Stimulated activated CD8-positive, alpha-beta memory T cell treated with anti-CD3 and anti-CD28 coated beads, Interleukin-4, amount 100 ng/mL, for 1 hour (primary cell): ENCODE data around the gene ZEB1.

ENCODE experiments used
- DNase-seq, 2 donors: peaks; one replicate each; pipeline ENCODE4 v3.0.0-alpha.2; 2020; ENCODE audit warnings: low read depth in 2 of 2, low spot score in 1 of 2

The ZEB1 gene

GRCh38 chr10:31318854-31319601 is at the start of gene ZEB1:
ZEB1 (plus strand) TSS chr10:31319216; CDS start chr10:31319235, 19 bp downstream.
- DNase-seq: peak; percentile 64 to 80

DNA sequence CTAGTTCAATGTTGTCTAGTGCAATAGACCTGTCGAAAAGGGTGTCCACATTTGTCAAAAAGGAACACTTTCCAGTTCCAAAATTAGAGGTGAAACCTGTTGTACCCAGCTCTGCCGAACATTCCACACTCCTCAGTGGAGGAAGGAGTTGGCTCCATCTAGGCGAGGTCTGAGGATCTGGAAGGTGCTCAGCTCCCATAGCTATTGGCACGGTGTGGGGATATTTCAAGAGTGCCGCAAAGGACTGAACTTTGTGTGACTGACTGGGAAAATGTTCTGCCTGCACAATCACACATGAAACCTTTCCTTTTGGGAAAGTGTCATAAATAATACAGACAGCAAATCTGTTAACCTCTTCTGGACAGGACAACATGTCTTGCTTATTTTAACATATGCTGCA is 48.1 kb upstream of the ZEB1 start:
- no peak for DNase-seq

DNA sequence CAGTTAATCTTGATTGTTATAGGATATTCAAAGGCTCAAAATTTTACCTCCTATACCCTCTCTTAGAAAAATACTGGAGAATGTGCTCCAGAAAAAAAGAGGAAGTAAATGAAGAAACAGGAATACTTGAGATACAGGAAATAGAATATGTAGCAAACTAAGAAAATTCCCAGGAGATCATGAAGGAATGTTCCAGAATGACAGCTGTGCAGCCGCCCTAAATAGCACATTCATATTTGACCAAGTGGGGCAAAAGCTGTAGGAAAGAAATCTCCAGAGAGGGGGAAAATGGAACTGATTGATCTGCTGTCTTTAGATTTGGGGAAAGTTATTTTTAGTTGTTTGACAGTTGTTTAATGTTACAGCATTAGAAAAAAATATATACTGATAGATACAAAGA is 46.2 kb upstream of the ZEB1 start:
- DNase-seq: no peak

DNA sequence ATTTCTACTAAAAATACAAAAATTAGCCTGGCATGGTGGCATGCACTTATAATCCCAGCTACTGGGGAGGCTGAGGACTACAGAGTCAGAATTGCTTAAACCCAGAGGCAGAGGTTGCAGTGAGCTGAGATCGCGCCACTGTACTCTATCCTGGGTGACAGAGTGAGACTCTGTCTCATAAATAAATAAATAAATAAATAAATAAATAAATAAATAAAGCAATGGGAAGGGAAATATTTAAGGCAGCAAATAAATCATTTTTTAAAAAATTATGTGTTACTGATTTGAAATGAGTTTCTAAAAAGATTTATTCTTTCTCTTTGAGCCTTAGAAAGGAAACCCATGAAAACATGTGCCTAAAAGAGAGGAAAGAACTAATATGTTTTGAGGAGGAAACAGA is 45.2 kb upstream of the ZEB1 start:
- DNase-seq: no peak

GRCh38 chr10:31274310-31274709 is 44.7 kb upstream of the ZEB1 start:
- DNase-seq: no peak

DNA sequence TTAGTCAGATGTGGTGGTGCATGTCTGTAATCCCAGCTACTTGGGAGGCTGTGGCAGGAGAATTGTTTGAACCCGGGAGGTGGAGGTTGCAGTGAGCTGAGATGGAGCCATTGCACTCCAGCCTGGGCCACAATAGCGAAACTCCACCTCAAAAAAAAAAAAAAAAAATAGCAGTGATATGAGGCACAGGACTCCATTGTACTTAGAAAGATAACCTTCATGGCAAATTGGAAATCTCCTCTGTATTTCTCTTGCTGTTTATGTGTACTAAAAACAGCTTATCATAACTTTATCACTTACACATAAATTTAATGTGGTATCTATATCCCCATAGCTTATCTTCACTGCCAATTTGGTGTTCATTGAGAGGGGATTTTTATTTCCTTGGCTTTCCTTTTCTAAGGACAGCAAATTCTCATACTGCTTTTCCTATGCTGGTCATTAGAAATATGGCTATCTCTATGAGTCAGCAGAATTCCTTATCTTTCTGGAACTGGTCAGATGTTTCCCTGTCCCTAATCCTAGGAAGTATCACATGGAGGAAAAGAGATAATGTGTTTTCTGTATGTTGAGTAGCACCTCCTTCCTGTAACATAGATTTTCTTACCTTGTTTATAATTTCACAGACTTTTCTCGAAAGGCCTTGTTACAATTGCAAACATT is 40.6 kb upstream of the ZEB1 start:
- no peak for DNase-seq

GRCh38 chr10:31280972-31281371 is 38.0 kb upstream of the ZEB1 start:
- DNase-seq: no peak

- no peak for DNase-seq
These were observed 31.0 kb upstream of the ZEB1 start for GRCh38 chr10:31288001-31288400.

DNA sequence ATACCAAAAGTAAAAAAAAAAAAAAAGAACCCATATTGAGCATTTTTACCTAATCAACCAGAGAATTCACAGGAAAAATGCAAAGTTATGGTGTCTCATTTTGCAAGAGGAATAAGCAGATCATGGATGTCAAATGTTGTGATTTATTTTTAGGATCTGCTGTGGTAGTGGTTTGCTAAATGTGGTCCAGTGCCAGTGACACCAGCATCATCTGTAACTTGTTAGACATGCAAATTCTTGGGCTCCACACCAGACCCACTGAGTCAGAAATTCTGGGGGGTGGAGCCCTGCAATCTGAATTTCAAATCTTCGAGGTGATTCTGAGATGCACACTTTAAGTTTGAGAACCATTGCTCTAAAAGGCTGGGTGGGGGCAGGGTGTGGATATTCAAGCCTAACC is 30.1 kb upstream of the ZEB1 start:
- DNase-seq: no peak

DNA sequence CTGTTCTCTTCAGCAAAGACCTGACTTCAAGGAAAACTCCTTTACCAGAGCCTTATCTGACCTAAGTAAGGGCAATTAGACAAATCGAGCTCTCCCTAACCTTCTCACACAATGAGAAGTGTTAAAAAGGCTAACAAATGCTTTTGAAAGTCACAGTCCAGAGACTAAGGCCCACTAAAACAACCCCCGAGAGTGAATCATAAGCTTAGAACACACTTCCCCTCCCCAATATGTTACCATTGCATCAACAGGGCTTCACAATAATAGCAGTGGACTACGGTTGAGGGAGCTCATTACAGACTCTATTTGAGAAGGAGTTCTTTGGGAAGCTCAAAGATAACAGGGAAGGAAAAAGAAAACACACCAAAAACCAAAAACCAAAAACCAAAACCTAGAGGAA is 28.6 kb upstream of the ZEB1 start:
- no peak for DNase-seq

DNA sequence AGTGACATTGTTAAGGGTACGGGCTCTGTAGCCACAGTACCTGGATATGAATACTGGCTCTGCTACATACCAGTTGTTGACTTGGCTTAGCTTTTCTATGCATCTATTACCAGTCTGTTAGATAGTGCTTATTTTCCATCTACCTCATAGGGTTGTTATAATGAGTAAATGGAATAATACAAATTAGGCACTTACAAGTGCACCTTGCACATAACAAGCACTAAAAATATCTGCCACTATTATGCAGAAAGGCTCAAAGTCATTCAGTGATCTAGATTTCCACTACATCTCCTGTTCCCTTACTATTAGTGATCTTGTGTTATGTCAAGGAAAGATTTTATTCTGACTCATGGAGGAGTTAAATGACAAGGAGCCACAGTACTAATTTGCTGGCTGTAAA is 27.9 kb upstream of the ZEB1 start:
- DNase-seq: no peak

DNA sequence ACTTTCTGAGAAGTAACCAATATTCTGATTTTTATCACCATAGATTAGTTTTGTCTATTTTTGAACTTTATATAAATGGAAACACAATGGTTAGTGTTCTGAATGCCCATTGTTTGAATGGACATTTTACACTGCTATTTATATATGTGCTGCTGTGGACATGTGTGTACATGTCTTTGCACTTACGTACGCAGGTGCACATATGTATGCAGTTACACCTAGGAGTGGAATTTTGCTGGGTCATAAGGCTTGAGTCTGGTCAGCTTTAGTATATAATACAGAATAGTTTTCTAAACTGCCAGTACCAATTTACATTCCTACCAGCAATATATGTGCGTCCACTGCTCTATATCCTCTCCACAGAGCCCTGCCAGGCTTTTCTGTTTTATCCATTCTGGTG is 24.5 kb upstream of the ZEB1 start:
- no peak for DNase-seq

DNA sequence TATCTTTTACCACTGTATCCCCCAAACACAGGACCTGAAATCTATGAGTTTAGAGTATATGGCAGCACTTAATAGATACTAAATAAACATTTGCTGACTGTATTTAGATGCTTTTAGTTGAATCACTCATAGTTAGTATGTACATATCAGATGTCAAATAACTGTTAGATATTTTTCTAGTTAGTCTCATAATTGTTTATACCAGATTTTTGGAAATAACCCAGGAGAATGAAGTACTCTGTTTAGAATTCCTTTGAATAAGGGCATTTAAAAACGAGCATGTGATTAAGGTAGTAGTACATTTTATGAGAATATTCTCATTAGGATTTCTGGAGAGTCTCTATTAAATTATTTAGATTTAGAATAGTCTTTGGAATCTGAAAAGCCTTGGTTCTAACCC is 22.3 kb upstream of the ZEB1 start:
- DNase-seq: no peak

DNA sequence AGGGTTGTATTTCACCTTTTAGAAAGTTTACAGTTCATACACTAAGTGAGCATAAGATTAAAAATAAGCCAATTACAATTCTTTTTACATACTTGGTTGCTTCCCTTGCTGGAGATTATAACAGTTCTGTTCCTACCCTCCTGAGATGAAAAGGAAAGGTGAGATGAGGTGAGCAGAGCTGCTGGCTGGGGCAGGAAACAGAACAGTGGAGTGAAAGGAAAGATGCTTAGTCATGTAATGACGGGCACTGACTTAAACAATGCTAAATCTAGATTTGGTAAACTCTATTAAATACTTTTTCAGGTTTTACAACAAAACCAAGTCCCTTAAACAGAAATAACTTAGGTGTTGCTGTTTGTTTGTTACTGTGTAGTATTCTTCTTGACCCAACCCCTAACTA is 19.9 kb upstream of the ZEB1 start:
- no peak for DNase-seq

DNA sequence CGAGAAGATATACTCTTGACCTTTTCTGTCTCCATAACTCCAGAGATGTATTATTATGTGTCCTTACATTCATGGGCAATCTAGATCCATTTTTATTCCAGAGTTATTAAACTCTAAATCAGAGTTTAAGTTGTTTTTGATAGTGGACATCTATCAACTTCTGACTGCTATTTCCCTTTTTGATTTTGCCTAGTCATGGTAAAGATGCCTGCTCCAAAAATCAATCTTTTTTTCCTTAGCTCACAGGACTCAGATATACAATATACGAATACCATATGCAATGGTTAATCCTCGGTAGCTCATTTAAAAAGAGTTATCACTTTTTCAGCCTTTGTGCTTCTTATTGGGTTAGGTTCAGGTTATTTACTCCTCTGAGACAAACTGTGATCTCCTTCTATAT is 15.8 kb upstream of the ZEB1 start:
- DNase-seq: no peak

- no peak for DNase-seq
These were observed 14.6 kb upstream of the ZEB1 start for GRCh38 chr10:31304291-31304970.

- no peak for DNase-seq
These were observed 5.6 kb upstream of the ZEB1 start for GRCh38 chr10:31313396-31313795.

- DNase-seq: no peak
These were observed 4.5 kb upstream of the ZEB1 start for GRCh38 chr10:31314256-31315150.

- DNase-seq: no peak
These were observed 3.6 kb upstream of the ZEB1 start for GRCh38 chr10:31315453-31315852.

DNA sequence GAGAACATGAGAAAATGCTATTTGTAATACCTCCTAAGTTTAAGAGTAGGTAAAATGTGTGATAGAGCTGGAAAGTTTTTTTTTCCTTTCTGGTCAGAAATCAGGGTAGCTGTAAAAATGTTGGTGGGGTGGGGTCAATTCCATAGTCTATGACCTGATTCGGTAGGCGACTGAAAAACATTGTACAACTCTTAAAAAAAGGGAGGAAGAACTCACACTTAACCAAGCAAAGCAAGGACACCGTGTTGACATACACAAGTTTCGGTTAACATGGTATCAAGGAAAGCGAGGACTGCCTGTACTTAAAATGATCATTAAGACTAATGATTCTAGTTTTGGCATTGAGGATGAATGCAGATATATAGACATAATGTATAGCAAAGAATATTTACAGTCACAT is 1.8 kb upstream of the ZEB1 start:
- DNase-seq: no peak

DNA sequence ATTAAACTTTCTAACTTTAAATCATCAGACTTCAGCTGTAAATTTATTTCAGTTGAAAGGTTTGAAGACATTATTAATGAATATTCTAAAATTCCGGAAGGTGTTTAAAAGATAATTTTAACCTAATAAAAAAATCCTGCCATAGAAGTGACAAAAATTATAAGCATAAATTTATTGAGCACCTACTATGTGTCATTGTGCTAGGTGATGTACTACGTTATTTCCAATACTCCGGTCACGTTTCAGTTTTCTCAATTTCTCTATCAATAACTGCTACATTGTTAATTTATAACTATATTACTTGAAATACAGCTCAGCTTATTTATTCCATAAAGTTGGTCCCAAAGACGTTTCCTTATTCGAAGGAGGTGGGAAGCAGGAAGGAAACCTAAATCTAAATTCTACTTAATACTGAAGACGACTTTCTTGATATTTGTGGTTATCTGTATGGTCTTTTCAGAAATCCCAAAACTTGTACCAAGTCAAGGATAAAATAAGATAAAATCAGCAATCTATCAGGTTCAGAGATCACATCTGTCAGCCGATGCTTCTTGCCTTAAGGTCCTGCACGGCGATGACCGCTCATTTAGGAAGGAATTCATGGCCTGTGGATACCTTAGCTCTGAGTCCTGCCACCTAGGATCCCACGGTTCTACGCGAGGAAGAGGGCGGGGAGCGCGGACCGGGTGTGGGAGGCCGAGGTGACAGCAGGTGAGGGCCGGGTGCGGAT is 1.2 kb upstream of the ZEB1 start:
- DNase-seq: peak; percentile 41 to 49
